SKM-1 (cell line): ENCODE data around the gene DIPK1C.
A peak's percentile ranks its signal among the peaks of the same experiment; 100 is the strongest.

ENCODE experiments used
- DNase-seq: peaks from one replicate; lab custom pipeline; 2025; ENCODE audit not compliant: unreplicated experiment; lab: John Stamatoyannopoulos, UW

DIPK1C gene

DNA sequence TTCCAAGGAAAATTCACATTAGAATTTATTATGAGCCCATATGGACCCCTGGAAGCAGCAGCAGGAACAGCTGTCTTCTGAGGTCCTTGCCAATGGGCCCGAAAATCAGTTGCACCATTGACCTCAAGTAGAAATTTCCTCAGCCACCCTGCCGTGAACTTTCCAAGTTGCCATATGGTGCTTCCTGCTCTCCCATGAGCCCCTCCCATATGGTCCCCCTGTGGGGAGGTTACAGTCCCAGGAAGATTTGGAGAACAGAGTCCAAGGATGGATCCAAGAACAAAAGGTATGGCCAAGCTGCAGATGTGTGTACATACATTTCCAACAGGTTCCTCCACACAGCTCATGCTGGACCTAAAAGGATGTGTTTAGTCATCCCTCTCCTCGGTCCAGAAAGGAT, 34.6 kb downstream of the DIPK1C start:
- no peak for DNase-seq

DNA sequence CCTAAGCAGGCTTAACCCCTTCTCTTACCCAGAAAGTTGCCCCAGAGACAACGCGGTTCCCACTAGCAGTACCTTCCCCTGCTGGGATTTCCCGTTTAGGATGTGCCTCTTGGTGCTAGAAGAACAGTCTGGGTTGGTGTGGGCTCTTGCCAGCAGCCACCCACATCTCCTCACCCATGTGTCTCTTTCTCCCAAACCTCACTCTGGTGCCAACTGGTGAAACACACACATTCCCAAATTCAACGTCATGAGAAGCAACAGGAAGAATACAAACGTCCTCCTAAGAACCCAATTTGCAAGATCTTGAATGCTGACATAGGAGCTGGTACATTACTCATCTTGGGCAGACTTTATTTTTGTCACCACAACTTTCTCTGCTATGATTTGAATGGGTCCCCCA, 36.2 kb downstream of the DIPK1C start:
- no peak for DNase-seq

DNA sequence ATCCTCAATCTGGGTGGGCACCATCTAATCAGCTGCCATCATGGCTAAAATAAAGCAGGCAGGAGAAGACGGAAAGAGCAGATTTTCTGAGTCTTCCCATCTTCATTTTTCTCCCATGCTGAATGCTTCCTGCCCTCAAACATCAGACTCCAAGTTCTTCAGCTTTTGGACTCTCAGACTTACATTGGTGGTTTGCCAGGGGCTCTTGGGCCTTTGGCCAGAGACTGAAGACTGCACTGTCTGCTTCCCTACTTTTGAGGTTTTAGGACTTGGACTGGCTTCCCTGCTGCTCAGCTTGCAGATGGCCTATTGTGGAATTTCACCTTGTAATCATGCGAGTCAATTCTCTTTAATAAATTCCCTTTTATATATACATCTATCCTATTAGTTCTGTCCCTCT, 36.6 kb downstream of the DIPK1C start:
- no peak for DNase-seq

DNA sequence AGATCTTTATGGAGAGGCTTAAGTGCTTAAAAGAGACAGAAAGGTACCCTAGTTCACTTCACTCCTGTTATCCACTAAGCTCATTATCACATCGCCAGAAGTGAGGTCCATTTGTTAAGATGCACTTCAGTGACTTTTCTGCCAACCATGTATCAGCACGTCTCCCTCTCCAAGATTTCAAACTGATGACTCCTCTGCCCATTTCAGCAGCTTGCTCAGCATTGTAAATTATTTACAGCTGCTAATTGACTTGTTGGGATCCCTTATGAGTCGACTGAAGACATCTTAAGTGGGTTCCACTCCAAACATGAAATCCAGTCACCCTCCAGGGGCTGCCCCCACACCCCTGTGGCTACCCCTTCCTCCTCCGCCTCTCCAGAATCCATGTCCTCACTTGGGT, 37.3 kb downstream of the DIPK1C start:
- DNase-seq = no peak

DNA sequence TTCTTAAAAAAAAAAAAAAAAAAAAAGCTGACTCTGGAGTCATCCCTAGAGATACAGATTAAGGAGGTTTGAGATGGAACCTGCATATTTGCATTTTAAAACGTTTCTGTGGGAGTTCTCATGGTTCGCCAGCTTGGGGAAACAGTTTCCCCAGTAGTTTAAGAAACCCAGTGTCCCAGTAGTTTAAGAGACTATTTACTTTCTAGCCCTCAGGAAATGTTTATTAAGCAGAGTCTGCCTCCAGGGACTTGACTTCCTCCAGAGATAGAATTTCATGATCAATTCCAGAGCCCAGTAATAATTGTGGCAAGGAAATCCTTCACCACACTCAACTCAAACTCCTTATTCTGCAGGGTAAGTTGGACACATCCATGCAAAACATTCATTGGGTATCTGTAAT, 39.1 kb downstream of the DIPK1C start:
- DNase-seq = no peak

DNA sequence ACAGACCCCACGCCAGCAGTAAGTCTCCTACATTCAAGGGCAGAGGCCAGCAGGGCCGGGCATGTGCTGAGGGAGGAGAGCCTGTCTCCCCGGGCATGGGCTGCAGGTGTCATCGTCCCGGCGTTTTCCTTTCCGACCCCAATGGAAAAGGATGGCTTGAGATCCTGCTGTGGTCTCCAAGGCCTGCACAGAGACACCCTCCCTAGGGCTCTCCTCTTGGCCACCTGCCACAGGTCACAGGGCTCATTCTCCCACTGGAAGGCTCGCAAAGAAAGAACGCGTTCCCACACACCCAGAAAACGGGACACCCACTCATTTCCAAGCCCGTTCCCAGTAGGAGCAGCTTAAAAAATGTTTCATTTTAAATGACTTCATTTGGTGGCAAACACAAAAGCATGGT, 41.0 kb downstream of the DIPK1C start:
- no peak for DNase-seq

DNA sequence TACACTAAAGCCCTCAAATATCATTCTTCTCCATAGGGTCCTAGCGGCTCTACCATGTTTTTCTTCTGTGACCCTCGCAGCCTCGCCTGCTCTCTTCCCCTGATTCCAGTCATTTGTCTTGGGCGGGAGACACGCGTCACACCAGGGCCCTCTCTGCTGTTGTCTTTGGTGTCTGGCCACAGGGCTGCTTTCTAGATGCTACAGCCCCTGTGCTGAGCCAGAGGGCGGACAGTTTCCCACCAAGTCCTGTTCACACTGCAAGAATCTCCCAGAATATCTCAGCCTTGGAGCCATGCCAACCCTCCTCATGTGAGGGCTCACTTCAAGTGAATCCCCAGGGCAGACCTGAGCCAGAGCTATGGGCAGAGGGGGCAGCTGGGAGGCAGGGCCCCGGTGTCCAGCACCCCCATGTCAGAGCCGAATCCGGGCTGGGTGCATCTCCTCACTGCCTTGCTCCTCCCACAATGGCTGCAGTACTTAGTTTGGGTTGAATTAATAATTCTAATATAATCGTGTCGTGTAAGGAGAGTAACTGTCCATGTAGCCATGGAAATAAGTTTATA, 42.1 kb downstream of the DIPK1C start:
- no peak for DNase-seq

DNA sequence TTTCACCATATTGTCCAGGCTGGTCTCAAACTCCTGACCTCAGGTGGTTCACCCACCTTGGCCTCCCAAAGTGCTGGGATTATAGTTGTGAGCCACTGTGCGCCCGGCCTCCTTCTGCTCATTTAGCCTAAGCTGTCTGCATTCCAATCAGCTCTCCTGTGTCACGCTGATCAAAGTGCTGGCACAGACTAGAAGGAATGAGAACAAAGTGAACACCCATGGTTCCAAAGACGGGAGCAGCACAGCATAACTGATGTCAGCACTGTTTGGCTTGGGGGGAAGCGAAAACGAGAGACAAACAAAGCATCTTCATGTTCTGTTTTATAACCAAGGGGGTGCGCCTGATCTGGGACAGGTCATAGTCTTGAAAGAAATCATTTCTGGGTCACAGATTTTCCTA, 43.3 kb downstream of the DIPK1C start:
- DNase-seq = no peak

DNA sequence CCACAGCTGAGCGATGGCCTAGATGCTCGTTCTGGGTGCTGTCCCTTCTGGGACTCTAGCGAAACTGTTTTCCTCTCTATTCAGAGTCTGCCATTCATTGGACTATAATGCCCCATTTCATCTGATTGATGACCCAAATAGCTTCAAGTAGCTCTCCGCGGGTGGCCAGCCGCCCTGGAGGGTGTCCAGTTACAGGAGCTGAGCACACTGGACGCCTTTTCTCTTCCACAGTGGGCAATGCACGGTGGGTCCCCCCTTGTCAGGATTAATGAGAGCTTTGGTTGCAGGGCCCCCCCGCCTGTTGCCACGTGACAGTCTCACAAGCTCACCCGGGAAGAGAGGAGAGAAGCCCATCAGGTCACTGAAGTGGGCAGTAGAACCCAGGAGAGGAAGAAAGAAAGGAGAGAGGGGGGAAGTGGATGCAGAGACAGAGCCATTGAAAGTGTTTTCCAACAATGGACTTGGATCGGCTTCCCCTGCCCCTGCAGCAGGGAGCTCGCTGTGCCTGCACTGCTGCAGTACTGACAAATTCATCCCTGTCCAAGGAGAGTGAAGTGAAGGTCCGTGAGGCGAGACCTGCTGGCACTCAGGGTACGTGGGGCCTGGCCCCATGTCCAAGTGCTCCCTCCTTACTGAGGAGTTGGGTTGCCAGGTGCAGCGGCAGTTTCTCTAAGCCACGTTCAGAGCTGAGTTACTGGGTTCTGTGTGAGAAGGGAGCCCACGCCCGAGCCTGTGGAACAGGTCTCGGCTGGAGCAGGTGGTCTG, 44.8 kb downstream of the DIPK1C start:
- no peak for DNase-seq

DNA sequence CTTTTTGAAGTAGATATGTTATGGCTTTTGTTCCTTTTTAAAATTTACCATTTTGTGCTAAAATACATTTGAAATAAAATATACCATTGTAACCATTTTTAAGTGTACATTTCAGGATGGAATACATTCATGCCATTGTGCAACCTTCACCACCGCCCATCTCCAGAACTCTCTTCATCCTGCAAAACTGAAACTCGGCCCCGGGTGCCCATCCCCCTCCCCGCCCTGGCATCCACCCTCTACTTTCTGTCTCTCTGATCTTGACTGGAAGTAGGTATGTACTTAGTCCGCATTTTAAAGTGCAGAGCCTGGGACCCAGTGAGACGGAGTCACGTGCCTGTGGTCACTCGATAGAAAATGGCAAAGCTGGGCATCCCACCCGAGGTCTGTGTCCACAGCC, 45.6 kb downstream of the DIPK1C start:
- DNase-seq = no peak

DNA sequence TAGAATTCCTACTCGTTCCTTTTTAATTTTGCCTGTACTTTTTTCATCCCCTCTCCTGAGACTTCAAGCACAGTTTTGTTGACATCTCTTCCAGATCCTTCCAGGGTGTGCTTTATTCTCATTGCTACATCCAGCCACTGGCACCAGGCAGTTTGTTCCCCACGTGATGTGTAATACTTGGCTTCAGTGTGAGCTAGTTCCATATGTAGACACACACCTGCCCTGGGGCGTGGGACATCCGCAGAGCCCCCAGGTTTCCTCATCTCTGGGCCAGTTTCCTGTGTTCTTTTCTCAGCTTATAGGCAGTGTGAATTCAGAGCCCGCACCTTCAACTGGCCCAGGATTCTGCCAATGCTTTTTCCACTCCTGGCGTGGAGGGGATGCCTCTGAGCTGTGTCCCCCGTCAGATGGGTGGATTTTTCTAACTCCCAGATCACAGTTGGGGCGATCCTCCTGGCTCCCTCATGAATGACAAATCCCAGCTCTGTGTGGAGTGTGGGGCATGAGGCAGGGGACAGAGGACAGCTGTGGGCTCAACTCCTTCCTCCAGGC, 46.6 kb downstream of the DIPK1C start:
- DNase-seq = no peak

DNA sequence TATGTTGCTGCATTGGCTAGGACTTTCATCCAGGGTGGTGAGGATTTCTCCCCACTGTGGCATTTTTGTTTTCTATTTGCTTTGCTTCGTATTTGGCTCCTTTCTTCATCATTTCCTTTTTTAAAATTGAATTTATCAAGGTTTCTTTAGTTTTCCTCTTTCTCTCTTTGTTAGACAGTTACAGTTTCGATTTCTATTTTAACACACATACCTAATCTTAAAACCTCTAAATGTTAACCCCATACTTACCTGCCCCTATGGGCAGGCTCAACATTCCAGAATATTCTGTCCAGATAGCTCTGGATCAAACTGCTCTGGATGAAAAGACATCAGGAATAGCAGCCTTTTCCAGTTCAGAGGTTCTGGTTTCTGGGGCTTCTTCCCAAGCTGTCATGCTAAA, 49.2 kb downstream of the DIPK1C start:
- no peak for DNase-seq

DNA sequence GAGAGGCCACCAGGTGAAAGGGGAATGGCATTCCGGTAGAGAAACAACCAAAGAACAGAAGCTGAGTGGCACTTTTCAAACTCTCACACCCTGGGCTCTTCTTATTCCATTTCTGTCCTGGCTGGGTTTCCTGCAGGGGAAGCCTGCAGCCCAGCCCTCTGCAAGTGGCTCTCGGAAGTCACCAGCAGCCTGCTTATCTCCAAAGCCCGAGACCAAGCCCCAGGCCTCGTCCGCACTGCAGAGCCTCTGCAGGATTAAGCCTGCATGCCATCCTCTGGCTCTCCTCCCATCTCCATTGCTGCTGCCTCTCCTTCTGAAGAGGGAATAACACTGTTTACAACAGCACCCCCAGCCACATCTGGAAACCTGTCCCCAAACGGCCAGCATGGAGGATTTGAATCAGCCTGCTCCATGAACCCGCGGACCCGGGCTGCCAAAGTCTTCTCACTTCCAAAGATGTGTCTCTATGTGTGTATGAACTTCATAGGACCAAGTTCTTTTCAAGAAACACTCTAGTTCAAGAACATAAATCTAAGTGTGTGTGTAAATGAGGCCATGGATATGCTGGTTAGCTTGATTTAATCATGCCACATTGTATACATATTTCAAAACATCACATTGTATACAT, 54.2 kb downstream of the DIPK1C start:
- DNase-seq = no peak

DNA sequence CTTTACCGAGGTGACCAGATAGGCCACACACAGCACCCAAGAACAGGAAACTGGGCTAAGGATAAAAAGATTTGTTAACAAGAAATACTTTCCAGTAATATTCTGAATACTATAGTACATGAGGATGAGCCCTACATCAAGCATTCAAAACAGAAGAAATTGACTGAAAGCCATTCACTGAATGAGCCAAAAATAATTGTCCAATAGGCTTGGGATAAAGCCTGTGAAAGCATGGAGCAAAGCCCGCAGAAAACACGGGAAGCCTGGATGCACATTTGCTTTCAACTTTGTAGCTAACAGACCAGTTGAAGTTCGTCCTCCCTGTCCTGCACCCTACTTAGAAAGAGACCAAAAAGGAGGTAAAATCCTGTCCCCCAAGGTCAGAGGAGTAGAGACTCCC, 56.3 kb downstream of the DIPK1C start:
- no peak for DNase-seq

DNA sequence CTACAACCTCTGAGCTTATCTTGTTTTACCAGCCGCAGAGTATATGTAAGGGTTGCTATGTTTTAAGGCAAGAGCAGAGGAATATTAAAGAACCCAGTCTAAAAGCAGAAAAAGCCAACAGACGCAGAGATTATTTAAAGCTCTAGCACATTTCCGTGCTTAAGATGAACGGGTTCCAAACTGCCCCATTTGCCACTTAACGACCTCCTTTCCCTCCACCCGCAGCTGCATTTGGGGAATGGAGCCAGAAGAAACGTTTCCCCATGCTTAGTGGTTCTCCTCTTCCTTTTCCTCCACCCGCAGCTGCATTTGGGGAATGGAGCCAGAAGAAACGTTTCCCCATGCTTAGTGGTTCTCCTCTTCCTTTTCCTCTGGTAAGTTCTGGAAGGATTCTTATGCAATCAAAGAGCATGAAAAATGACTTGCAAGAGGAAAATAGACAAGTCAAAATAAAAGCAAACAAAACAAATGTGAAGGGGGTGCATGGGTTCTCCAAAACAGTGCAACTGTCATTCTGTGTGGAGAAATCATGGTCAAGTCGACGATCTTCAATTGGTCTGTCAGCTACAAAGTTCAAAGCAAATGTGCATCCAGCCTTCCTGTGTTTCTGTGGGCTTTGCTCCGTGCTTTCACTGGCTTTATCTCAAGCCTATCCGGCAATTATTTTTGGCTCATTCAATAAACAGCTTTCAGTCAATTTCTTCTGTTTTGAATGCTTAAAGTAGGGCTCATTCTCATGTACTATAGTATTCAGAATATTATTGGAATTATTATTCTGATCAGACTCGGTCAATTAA, 57.8 kb downstream of the DIPK1C start:
- peak; percentile 6 for DNase-seq

DNA sequence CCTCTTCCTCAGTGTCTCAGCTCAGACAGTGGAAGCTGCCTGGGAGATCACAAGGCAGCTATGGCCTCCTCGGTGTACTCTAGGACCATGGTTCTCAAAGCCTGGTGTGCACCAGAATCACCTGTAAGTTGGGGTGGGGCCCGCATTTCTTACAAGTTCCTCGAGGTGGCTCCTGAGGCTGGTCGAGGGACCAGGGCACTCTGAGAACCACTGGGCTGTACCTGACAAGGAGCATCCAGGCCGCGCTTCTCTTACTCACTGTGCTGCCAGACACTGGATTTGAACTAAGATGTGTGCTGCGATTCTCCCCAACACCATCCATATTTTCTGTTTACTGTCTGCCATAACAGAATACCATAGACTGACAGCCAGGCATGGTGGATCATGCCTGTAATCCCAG, 59.5 kb downstream of the DIPK1C start:
- no peak for DNase-seq

DNA sequence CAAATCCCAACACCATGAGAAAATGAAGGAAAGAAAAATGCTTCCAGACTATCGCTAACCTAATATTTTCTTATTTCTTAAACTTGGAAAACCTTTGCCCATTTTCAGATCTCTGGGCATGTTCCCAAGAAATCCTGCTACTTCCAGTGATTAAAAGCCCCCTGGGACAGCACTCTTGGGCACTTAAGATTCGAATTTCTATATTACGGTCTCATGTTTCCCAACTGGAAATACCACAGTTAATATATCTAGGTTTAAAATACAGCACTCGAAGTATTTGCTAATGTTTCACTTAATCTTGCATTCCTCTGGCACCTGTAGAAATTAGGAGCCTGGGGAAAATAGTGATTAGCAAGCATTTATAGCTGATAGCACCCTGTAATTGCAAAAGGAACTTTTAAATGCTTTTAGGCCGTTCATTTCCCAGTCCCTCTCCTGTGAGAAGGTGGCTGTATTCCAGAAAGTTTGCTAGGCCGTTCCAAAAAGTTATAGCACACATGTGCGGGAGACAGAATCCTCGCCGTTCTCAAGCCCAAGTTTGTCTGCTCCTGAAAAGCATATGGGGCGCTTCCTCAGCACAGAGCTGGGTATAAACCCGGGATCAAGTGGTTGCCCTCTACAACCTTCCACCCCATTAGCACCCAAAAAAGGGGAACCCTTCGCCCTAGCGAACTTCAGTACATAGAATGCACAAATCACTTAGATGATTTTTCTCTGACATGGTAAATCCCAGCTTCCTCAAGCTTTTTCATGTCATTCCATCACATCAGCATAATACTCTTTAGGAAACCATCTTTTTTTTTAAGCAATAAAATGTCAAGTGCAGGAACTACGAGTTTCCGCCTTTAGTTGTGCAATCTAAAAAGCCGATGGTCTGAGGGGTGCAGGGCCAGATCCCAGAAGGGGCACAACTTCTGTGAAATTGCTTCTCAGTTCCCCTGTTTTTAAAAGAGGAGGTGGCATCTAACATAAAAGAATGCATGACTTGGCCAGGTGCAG, 60.6 kb downstream of the DIPK1C start:
- DNase-seq = no peak

DNA sequence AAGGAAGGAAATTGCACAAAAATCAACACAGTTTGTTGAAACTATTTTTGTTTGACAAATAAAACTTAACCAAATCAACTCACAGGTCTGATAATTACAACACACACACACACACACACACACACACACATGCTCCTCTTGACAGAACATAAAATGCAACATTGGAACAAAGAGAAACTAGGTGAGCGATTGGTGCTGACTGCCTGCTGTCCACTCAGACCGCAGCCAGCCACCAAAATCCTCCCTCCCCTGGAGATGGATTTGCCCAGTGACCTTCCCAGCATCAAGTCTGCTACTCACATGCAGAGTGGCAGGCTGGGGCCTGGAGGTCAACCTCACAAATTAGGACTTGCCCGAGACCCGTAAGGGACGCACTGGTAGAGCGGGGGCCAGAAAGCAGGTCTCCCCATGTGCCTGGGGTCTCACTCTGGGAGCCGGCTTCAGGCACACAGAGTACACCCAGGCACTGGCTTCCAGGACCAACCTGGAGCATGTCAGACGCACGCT, 61.4 kb downstream of the DIPK1C start:
- DNase-seq = no peak

DNA sequence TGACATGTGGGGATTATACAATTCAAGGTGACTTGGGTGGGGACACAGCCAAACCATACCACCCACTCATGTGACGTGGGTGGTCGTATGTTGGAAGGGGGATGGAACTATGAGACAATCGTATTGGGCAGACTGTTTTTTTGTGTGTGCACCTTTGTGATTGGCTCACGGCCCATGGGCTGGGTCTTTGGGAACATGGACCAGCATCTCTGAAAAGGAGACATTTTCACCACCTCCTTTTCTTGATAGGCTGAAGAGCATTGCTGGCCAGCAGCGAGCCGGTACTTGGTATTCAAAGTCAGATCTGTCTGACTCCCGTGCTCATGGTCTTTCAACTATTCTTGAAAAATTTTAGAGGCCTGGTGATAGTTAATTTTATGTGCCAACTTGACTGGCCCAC, 62.1 kb downstream of the DIPK1C start:
- no peak for DNase-seq

DNA sequence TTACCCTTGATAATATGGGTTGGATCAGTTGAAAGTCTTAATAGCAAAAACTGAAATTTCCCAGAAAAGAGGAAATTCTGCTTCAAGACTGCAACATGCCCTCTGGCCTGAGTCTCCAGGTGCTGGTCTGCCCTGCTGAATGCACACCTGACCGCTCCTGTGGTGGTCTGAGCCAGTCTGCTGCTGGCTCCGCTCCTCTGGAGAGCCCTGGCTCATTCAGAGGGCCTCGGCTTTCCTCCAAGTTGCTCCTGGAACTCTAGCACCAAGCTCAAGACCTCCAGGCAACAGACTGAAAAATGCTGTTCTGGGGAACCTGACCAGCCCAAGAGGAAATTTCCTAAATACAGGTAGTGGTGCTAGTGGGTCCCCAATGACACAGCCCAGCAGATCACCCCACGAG, 64.8 kb downstream of the DIPK1C start:
- DNase-seq = no peak
